ENCODE results near the gene CDH4.

- TF ChIP-seq HMGXB4 (CRISPR knock-in tag; IDR thresholded peaks at IDR 0.05) (no peak), NFE2L1 (CRISPR knock-in tag; IDR thresholded peaks at IDR 0.05) (no peak), ELF4 (CRISPR knock-in tag; IDR thresholded peaks at IDR 0.05; ENCODE audit: low read depth) (no peak), MAX (CRISPR knock-in tag; IDR thresholded peaks at IDR 0.05) (no peak), ZNF671 (CRISPR knock-in tag; IDR thresholded peaks at IDR 0.05) (no peak), ETV6 (CRISPR knock-in tag; IDR thresholded peaks at IDR 0.05) (no peak), CTCF (IDR thresholded peaks at IDR 0.05) (no peak), KAT7 (CRISPR knock-in tag; IDR thresholded peaks at IDR 0.05; ENCODE audit: borderline replicate concordance) (no peak), ZNF263 (CRISPR knock-in tag; IDR thresholded peaks at IDR 0.05; ENCODE audit: low read depth) (no peak), FOXJ3 (CRISPR knock-in tag; IDR thresholded peaks at IDR 0.05; ENCODE audit: borderline replicate concordance) (no peak), CREB1 (CRISPR knock-in tag; IDR thresholded peaks at IDR 0.05) (no peak)
Observed at GRCh38 chr20:61960836-61961235, 708.8 kb downstream of the CDH4 start.
